ENCODE results near the gene GRAMD4. TPM values are rescaled to one million over a fixed set of nuclear protein-coding genes. Genes with fewer than 3 reads are reported as not detected.

The GRAMD4 gene
- total and polyA plus RNA-seq, 2 experiments from 2014 or later = 2.9 to 10.6 TPM

GRCh38 chr22:46690146-46690545 lies 70.0 kb downstream of the GRAMD4 start:
- Histone ChIP-seq H3K4me3 (no peak overlapping the region), H3K9ac (no peak overlapping the region), H3K36me3 (ENCODE audit: low read depth) (peaks cover 20% of the 10 kb centered on the region; the same call in 1 of the 2 replicates), H3K9me2 (ENCODE audit: insufficient read depth) (no peaks in the 10 kb centered on the region), H2AFZ (no peak overlapping the region), H3K27ac (no peak overlapping the region), H3K79me2 (ENCODE audit: insufficient read depth) (no peaks in the 10 kb centered on the region), H3F3A (ENCODE audit: insufficient read depth) (no peaks in the 10 kb centered on the region), H3K4me2 (ENCODE audit: unreplicated experiment) (no peak overlapping the region), H3K4me1 (ENCODE audit: insufficient read depth) (no peaks in the 10 kb centered on the region), H3K9me3 (ENCODE audit: low read depth) (no peaks in the 10 kb centered on the region), H3K27me3 (replicated peaks; ENCODE audit: insufficient read depth) (no peaks in the 10 kb centered on the region), H4K20me1 (ENCODE audit: insufficient read depth) (no peaks in the 10 kb centered on the region)
- DNase-seq = no peak
- no peak for TF ChIP-seq EZH2phosphoT487 (IDR thresholded peaks at IDR 0.05; ENCODE audit: insufficient read depth, low read depth)
- TF ChIP-seq EZH2 (IDR thresholded peaks at IDR 0.05; ENCODE audit: insufficient read depth, poor library complexity, severe bottlenecking) = no peak
- 94 to 95% methylated on average over 17 to 20 of the region's 20 CpGs for WGBS, 2 experiments (ENCODE audit: low coverage in 1 of 2, low lambda C conversion rate in 2 of 2, missing lambda C conversion rate in 2 of 2)
- in situ Hi-C loops (cut with MboI) = no loop called here

GRCh38 chr22:46691571-46691970 lies 71.4 kb downstream of the GRAMD4 start:
- H3K4me3 ChIP-seq = no peak overlapping the region
- H3K9ac ChIP-seq = no peak overlapping the region
- H4K20me1 ChIP-seq (ENCODE audit: insufficient read depth) = no peaks in the 10 kb centered on the region
- no peaks in the 10 kb centered on the region for H3K4me1 ChIP-seq (ENCODE audit: insufficient read depth)
- WGBS, 2 experiments (ENCODE audit: low coverage in 1 of 2, low lambda C conversion rate in 2 of 2, missing lambda C conversion rate in 2 of 2) = 98% methylated on average over 17 of the region's 17 CpGs
- no peak overlapping the region for H2AFZ ChIP-seq
- H3F3A ChIP-seq (ENCODE audit: insufficient read depth) = no peaks in the 10 kb centered on the region
- no peak overlapping the region for H3K4me2 ChIP-seq (ENCODE audit: unreplicated experiment)
- no peak overlapping the region for H3K27ac ChIP-seq
- no peaks in the 10 kb centered on the region for H3K9me2 ChIP-seq (ENCODE audit: insufficient read depth)
- no peaks in the 10 kb centered on the region for H3K79me2 ChIP-seq (ENCODE audit: insufficient read depth)
- in situ Hi-C loops (cut with MboI) = no loop called here
- peaks cover 15% of the 10 kb centered on the region; the same call in 1 of the 2 replicates for H3K36me3 ChIP-seq (ENCODE audit: low read depth)
- no peak for DNase-seq
- no peak for TF ChIP-seq EZH2 (IDR thresholded peaks at IDR 0.05; ENCODE audit: insufficient read depth, poor library complexity, severe bottlenecking)
- no peak for TF ChIP-seq EZH2phosphoT487 (IDR thresholded peaks at IDR 0.05; ENCODE audit: insufficient read depth, low read depth)
- H3K27me3 ChIP-seq (replicated peaks; ENCODE audit: insufficient read depth) = no peaks in the 10 kb centered on the region
- H3K9me3 ChIP-seq (ENCODE audit: low read depth) = no peaks in the 10 kb centered on the region

GRCh38 chr22:46693634-46694415 lies 73.6 kb downstream of the GRAMD4 start:
- in situ Hi-C loops (cut with MboI) = no loop called here
- no peaks in the 10 kb centered on the region for H3K9me3 ChIP-seq (ENCODE audit: low read depth)
- H3K27me3 ChIP-seq (replicated peaks; ENCODE audit: insufficient read depth) = no peaks in the 10 kb centered on the region
- no peaks in the 10 kb centered on the region for H4K20me1 ChIP-seq (ENCODE audit: insufficient read depth)
- H3K36me3 ChIP-seq (ENCODE audit: low read depth) = peaks cover 15% of the 10 kb centered on the region; the same call in 1 of the 2 replicates
- TF ChIP-seq EZH2 (IDR thresholded peaks at IDR 0.05; ENCODE audit: insufficient read depth, poor library complexity, severe bottlenecking) (no peak), EZH2phosphoT487 (IDR thresholded peaks at IDR 0.05; ENCODE audit: insufficient read depth, low read depth) (no peak)
- H3F3A ChIP-seq (ENCODE audit: insufficient read depth) = no peaks in the 10 kb centered on the region
- no peaks in the 10 kb centered on the region for H3K9me2 ChIP-seq (ENCODE audit: insufficient read depth)
- H3K9ac ChIP-seq = no peak overlapping the region
- H2AFZ ChIP-seq = no peak overlapping the region
- WGBS, 2 experiments (ENCODE audit: low coverage in 1 of 2, low lambda C conversion rate in 2 of 2, missing lambda C conversion rate in 2 of 2) = 83 to 88% methylated on average over 17 of the region's 17 CpGs
- no peaks in the 10 kb centered on the region for H3K79me2 ChIP-seq (ENCODE audit: insufficient read depth)
- H3K4me1 ChIP-seq (ENCODE audit: insufficient read depth) = no peaks in the 10 kb centered on the region
- no peak for DNase-seq
- no peak overlapping the region for H3K4me3 ChIP-seq
- no peak overlapping the region for H3K27ac ChIP-seq
- no peak overlapping the region for H3K4me2 ChIP-seq (ENCODE audit: unreplicated experiment)

GRCh38 chr22:46694416-46695170 lies 74.4 kb downstream of the GRAMD4 start:
- Histone ChIP-seq H2AFZ (no peak overlapping the region), H3K79me2 (ENCODE audit: insufficient read depth) (no peaks in the 10 kb centered on the region), H3K4me1 (ENCODE audit: insufficient read depth) (no peaks in the 10 kb centered on the region), H3K4me2 (ENCODE audit: unreplicated experiment) (no peak overlapping the region), H3K9me3 (ENCODE audit: low read depth) (no peaks in the 10 kb centered on the region), H3K27me3 (replicated peaks; ENCODE audit: insufficient read depth) (no peaks in the 10 kb centered on the region), H3K9me2 (ENCODE audit: insufficient read depth) (no peaks in the 10 kb centered on the region), H3K27ac (no peak overlapping the region), H3K4me3 (no peak overlapping the region), H4K20me1 (ENCODE audit: insufficient read depth) (no peaks in the 10 kb centered on the region), H3K36me3 (ENCODE audit: low read depth) (peaks cover 12% of the 10 kb centered on the region; the same call in 1 of the 2 replicates), H3F3A (ENCODE audit: insufficient read depth) (no peaks in the 10 kb centered on the region), H3K9ac (no peak overlapping the region)
- no peak for DNase-seq
- 93% methylated on average over 15 of the region's 15 CpGs for WGBS, 2 experiments (ENCODE audit: low coverage in 1 of 2, low lambda C conversion rate in 2 of 2, missing lambda C conversion rate in 2 of 2)
- TF ChIP-seq EZH2 (IDR thresholded peaks at IDR 0.05; ENCODE audit: insufficient read depth, poor library complexity, severe bottlenecking) (no peak), EZH2phosphoT487 (IDR thresholded peaks at IDR 0.05; ENCODE audit: insufficient read depth, low read depth) (no peak)
- in situ Hi-C loops (cut with MboI) = no loop called here
